KMS-11 (cell line): Measurements from ENCODE around the gene NECTIN4.
"Not testable (repeated sequence)": the region's sequence is repeated elsewhere in the genome, so short reads cannot be mapped to it uniquely, and the experiment has no call there.

Experiments
- H2AFZ ChIP-seq: fragments of 200-600 bp; sonication (generic); 2 replicates; pipeline ENCODE4 v1.6.1; 2016; ENCODE audit warnings: antibody characterized with exemption, mixed run types, low read depth
- H3K27ac ChIP-seq: fragments of 200-600 bp; sonication (generic); 2 replicates; pipeline ENCODE4 v1.6.1; 2016; ENCODE audit warnings: mild to moderate bottlenecking, mixed run types
- H3K27me3 ChIP-seq: fragments of 200-600 bp; sonication (generic); 2 replicates; pipeline ENCODE4 v1.6.1; 2017; ENCODE audit warnings: mild to moderate bottlenecking, low read depth, mixed run types, moderate library complexity; ENCODE audit not compliant: insufficient read depth
- H3K36me3 ChIP-seq: fragments of 200-600 bp; sonication (generic); 2 replicates; pipeline ENCODE4 v1.6.1; 2017; ENCODE audit warnings: mild to moderate bottlenecking, mixed run types; ENCODE audit not compliant: insufficient read depth
- H3K4me1 ChIP-seq: fragments of 200-600 bp; sonication (generic); 2 replicates; pipeline ENCODE4 v1.6.1; 2016; ENCODE audit warnings: mild to moderate bottlenecking, low read depth, mixed run types; ENCODE audit not compliant: poor library complexity, severe bottlenecking
- H3K4me2 ChIP-seq: fragments of 200-600 bp; sonication (generic); 2 replicates; pipeline ENCODE4 v1.7.0; 2016; ENCODE audit warnings: mild to moderate bottlenecking, mixed run types
- H3K4me3 ChIP-seq: fragments of 200-600 bp; sonication (generic); IDR thresholded peaks from 2 replicates; pipeline ENCODE4 v1.6.1; 2017; ENCODE audit warnings: low read depth, low read length, mixed read lengths; ENCODE audit not compliant: insufficient read depth
- H3K79me2 ChIP-seq: fragments of 200-600 bp; sonication (generic); 2 replicates; pipeline ENCODE4 v1.6.1; 2016; ENCODE audit warnings: low read depth, mixed run types; ENCODE audit not compliant: insufficient read depth
- H3K9ac ChIP-seq: fragments of 200-600 bp; sonication (generic); 2 replicates; pipeline ENCODE4 v1.6.1; 2016; ENCODE audit warnings: mild to moderate bottlenecking, mixed run types
- H4K20me1 ChIP-seq: fragments of 200-600 bp; sonication (generic); 2 replicates; pipeline ENCODE4 v1.6.1; 2016; ENCODE audit warnings: mild to moderate bottlenecking, mixed run types; ENCODE audit not compliant: insufficient read depth
- TF ChIP-seq, protein P1 (sequence below): fragments of 200-600 bp; sonication (generic); conservative IDR thresholded peaks from 2 replicates; pipeline ENCODE4 v1.6.1; 2017; ENCODE audit warnings: low read depth, mild to moderate bottlenecking, antibody characterized with exemption, low read length, moderate library complexity, mixed read lengths

Gene NECTIN4

GRCh38 chr1:161032409-161032808, 56.9 kb downstream of the NECTIN4 start:
- H3K4me3 ChIP-seq: no peak overlapping the region
- H3K36me3 ChIP-seq: no peaks in the 10 kb centered on the region
- no peak overlapping the region for H2AFZ ChIP-seq
- no peaks in the 10 kb centered on the region for H3K27me3 ChIP-seq
- no peak overlapping the region for H3K9ac ChIP-seq
- H3K4me1 ChIP-seq: peaks cover 16% of the 10 kb centered on the region
- no peak overlapping the region; the same call in 1 of the 2 replicates for H3K4me2 ChIP-seq
- TF ChIP-seq, protein P1, sequence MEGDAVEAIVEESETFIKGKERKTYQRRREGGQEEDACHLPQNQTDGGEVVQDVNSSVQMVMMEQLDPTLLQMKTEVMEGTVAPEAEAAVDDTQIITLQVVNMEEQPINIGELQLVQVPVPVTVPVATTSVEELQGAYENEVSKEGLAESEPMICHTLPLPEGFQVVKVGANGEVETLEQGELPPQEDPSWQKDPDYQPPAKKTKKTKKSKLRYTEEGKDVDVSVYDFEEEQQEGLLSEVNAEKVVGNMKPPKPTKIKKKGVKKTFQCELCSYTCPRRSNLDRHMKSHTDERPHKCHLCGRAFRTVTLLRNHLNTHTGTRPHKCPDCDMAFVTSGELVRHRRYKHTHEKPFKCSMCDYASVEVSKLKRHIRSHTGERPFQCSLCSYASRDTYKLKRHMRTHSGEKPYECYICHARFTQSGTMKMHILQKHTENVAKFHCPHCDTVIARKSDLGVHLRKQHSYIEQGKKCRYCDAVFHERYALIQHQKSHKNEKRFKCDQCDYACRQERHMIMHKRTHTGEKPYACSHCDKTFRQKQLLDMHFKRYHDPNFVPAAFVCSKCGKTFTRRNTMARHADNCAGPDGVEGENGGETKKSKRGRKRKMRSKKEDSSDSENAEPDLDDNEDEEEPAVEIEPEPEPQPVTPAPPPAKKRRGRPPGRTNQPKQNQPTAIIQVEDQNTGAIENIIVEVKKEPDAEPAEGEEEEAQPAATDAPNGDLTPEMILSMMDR: no peak
- H4K20me1 ChIP-seq: no peaks in the 10 kb centered on the region
- H3K27ac ChIP-seq: no peak overlapping the region
- no peaks in the 10 kb centered on the region for H3K79me2 ChIP-seq

GRCh38 chr1:161031874-161032273, 57.5 kb downstream of the NECTIN4 start:
- H3K27me3 ChIP-seq: no peaks in the 10 kb centered on the region
- no peak overlapping the region for H3K27ac ChIP-seq
- no peak overlapping the region for H3K9ac ChIP-seq
- TF ChIP-seq, protein P1: no peak
- no peak overlapping the region for H2AFZ ChIP-seq
- no peaks in the 10 kb centered on the region for H3K36me3 ChIP-seq
- no peaks in the 10 kb centered on the region for H3K79me2 ChIP-seq
- no peaks in the 10 kb centered on the region for H4K20me1 ChIP-seq
- peaks cover 16% of the 10 kb centered on the region for H3K4me1 ChIP-seq
- no peak overlapping the region for H3K4me2 ChIP-seq
- H3K4me3 ChIP-seq: no peak overlapping the region

- H3K4me2 ChIP-seq, H3K79me2 ChIP-seq, H2AFZ ChIP-seq, H3K36me3 ChIP-seq, H3K27ac ChIP-seq, H3K4me3 ChIP-seq, H3K9ac ChIP-seq, H3K27me3 ChIP-seq, H4K20me1 ChIP-seq: not testable (repeated sequence)
- H3K4me1 ChIP-seq: peaks cover 16% of the 10 kb centered on the region
These were observed 59.9 kb downstream of the NECTIN4 start for GRCh38 chr1:161029466-161029865.

- not testable (repeated sequence) for H3K4me3 ChIP-seq, H3K27ac ChIP-seq, H3K9ac ChIP-seq, H4K20me1 ChIP-seq, H3K36me3 ChIP-seq, H3K4me1 ChIP-seq, H2AFZ ChIP-seq, H3K4me2 ChIP-seq, H3K79me2 ChIP-seq, H3K27me3 ChIP-seq
These were observed 62.4 kb downstream of the NECTIN4 start for GRCh38 chr1:161026954-161027353.

GRCh38 chr1:161022432-161022831, 66.9 kb downstream of the NECTIN4 start:
- peak overlapping the region; percentile 55; the same call in 1 of the 2 replicates for H3K4me2 ChIP-seq
- peaks cover 10% of the 10 kb centered on the region; the same call in 1 of the 2 replicates for H3K27me3 ChIP-seq
- H3K4me1 ChIP-seq: peaks cover 20% of the 10 kb centered on the region
- H4K20me1 ChIP-seq, H3K9ac ChIP-seq, H3K79me2 ChIP-seq, H2AFZ ChIP-seq, H3K36me3 ChIP-seq, H3K4me3 ChIP-seq, H3K27ac ChIP-seq: not testable (repeated sequence)

- Histone ChIP-seq H3K4me2 (peak overlapping the region; percentile 55), H2AFZ (peak overlapping the region; percentile 88; the same call in 1 of the 2 replicates), H3K4me1 (peaks cover 20% of the 10 kb centered on the region), H3K4me3 (no peak overlapping the region), H3K9ac (no peak overlapping the region), H3K36me3 (no peaks in the 10 kb centered on the region), H3K27me3 (peaks cover 10% of the 10 kb centered on the region; the same call in 1 of the 2 replicates), H3K79me2 (no peaks in the 10 kb centered on the region), H4K20me1 (no peaks in the 10 kb centered on the region), H3K27ac (no peak overlapping the region)
- TF ChIP-seq, protein P1: no peak
These were observed 67.4 kb downstream of the NECTIN4 start for GRCh38 chr1:161021970-161022353.
